GM18861 (cell line): ENCODE data around the gene INPP5J.
"Not testable (repeated sequence)": the region's sequence is repeated elsewhere in the genome, so short reads cannot be mapped to it uniquely, and the experiment has no call there.

ENCODE experiments used
- ATAC-seq: cut with Tn5 transposase; IDR thresholded peaks from one replicate; pipeline ENCODE4 v1.9.1; 2021; ENCODE audit not compliant: unreplicated experiment

Gene INPP5J

GRCh38 chr22:31143038-31143437 is 20.3 kb downstream of the INPP5J start:
- ATAC-seq = no peak

- no peak for ATAC-seq
These were observed 20.8 kb downstream of the INPP5J start for GRCh38 chr22:31143537-31143936.

GRCh38 chr22:31144223-31144622 is 21.5 kb downstream of the INPP5J start:
- ATAC-seq = no peak

- ATAC-seq = no peak
These were observed 25.7 kb downstream of the INPP5J start for GRCh38 chr22:31148488-31148887.

GRCh38 chr22:31148953-31149627 is 26.3 kb downstream of the INPP5J start:
- no peak for ATAC-seq

GRCh38 chr22:31150615-31151014 is 27.8 kb downstream of the INPP5J start:
- ATAC-seq = no peak

- no peak for ATAC-seq
These were observed 29.1 kb downstream of the INPP5J start for GRCh38 chr22:31151872-31152271.

GRCh38 chr22:31153357-31153756 is 30.6 kb downstream of the INPP5J start:
- no peak for ATAC-seq

GRCh38 chr22:31154975-31155374 is 32.2 kb downstream of the INPP5J start:
- no peak for ATAC-seq

GRCh38 chr22:31155422-31155821 is 32.7 kb downstream of the INPP5J start:
- no peak for ATAC-seq

GRCh38 chr22:31160328-31160978 is 37.7 kb downstream of the INPP5J start:
- no peak for ATAC-seq

GRCh38 chr22:31161386-31161785 is 38.6 kb downstream of the INPP5J start:
- no peak for ATAC-seq

- no peak for ATAC-seq
These were observed 39.4 kb downstream of the INPP5J start for GRCh38 chr22:31162015-31162765.

GRCh38 chr22:31170971-31171370 is 48.2 kb downstream of the INPP5J start:
- ATAC-seq = no peak

- ATAC-seq = not testable (repeated sequence)
These were observed 49.0 kb downstream of the INPP5J start for GRCh38 chr22:31171734-31172133.

- ATAC-seq = no peak
These were observed 50.8 kb downstream of the INPP5J start for GRCh38 chr22:31173386-31174145.

- no peak for ATAC-seq
These were observed 54.2 kb downstream of the INPP5J start for GRCh38 chr22:31176923-31177322.

- no peak for ATAC-seq
These were observed 54.8 kb downstream of the INPP5J start for GRCh38 chr22:31177420-31178162.

- no peak for ATAC-seq
These were observed 56.1 kb downstream of the INPP5J start for GRCh38 chr22:31178859-31179258.

GRCh38 chr22:31179345-31179744 is 56.6 kb downstream of the INPP5J start:
- ATAC-seq = no peak

- ATAC-seq = no peak
These were observed 61.2 kb downstream of the INPP5J start for GRCh38 chr22:31184015-31184414.
